Activated CD8-positive, alpha-beta memory T cell treated with anti-CD3 and anti-CD28 coated beads, Interleukin-2, amount 50 U/mL, for 1 hour (primary cell): ENCODE results near the gene GPSM3.
"Not testable (repeated sequence)": the region's sequence is repeated elsewhere in the genome, so short reads cannot be mapped to it uniquely, and the experiment has no call there.

Source experiments
- DNase-seq: peaks from one replicate; pipeline ENCODE4 v3.0.0-alpha.2; 2020; ENCODE audit errors: extremely low read depth

The GPSM3 gene

GRCh38 chr6:32151181-32151862, 41.1 kb downstream of the GPSM3 start:
- DNase-seq = no peak

- no peak for DNase-seq
Observed at GRCh38 chr6:32149932-32150870, 42.2 kb downstream of the GPSM3 start.

GRCh38 chr6:32149092-32149755, 43.2 kb downstream of the GPSM3 start:
- no peak for DNase-seq

- no peak for DNase-seq
Observed at GRCh38 chr6:32148289-32149091, 44.0 kb downstream of the GPSM3 start.

- DNase-seq = no peak
Observed at GRCh38 chr6:32147401-32148132, 44.9 kb downstream of the GPSM3 start.

GRCh38 chr6:32146687-32147086, 45.8 kb downstream of the GPSM3 start:
- DNase-seq = no peak

GRCh38 chr6:32146287-32146686, 46.2 kb downstream of the GPSM3 start:
- no peak for DNase-seq

GRCh38 chr6:32144238-32144637, 48.2 kb downstream of the GPSM3 start:
- not testable (repeated sequence) for DNase-seq
